ENCODE measurements around the gene NRP1.

The NRP1 gene

GRCh38 chr10:33267708-33268107 lies 66.8 kb downstream of the NRP1 start:
- in situ Hi-C loops (cut with HindIII; ENCODE audit: low sequenced_read_pairs): no loop called here

- in situ Hi-C loops (cut with HindIII; ENCODE audit: low sequenced_read_pairs): no loop called here
Observed at GRCh38 chr10:33265621-33266020, 68.8 kb downstream of the NRP1 start.

GRCh38 chr10:33263453-33263852 lies 71.0 kb downstream of the NRP1 start:
- in situ Hi-C loops (cut with HindIII; ENCODE audit: low sequenced_read_pairs): no loop called here

GRCh38 chr10:33262871-33263270 lies 71.6 kb downstream of the NRP1 start:
- in situ Hi-C loops (cut with HindIII; ENCODE audit: low sequenced_read_pairs): no loop called here

- in situ Hi-C loops (cut with HindIII; ENCODE audit: low sequenced_read_pairs): no loop called here
Observed at GRCh38 chr10:33260403-33261149, 73.9 kb downstream of the NRP1 start.

DNA sequence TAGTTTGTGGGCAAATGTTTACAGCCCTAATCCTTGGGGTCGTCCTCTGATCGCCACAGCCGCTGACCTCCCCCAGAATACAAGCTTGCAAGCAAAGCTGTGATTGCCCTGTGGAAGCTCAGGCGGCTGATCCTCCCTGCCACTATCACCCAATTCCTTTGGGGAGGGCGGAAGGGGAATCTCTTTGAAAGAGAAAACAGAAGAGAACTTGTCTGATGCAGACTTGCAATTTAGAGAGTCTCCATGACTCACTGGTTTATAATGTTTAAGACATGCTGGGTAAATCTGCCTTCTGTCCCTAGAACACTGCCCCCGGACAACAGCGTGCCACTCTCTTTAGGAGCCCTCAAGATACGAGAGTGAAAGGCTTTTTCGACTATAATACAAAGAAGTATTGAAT lies 75.5 kb downstream of the NRP1 start:
- in situ Hi-C loops (cut with HindIII; ENCODE audit: low sequenced_read_pairs): no loop called here

GRCh38 chr10:33257439-33258080 lies 76.9 kb downstream of the NRP1 start:
- in situ Hi-C loops (cut with HindIII; ENCODE audit: low sequenced_read_pairs): no loop called here

DNA sequence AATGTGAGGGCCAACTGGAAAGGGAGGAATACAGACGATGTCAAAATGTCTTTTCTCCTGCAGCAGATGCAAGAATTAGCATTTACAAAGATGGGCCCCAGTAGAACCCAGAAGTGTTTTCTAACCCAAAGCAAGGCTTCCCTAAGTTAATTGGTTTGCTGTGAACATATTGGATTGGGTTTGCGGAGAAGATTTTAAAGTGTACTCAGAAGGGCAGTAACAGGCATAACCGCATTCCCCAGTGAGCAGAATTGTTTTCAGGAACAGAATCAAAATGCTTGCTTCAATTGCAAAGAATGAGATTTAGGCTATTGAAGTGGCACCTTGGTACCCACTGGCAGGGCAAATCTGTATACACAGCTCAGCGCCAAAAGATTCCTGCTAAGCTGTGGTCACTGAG lies 78.0 kb downstream of the NRP1 start:
- in situ Hi-C loops (cut with HindIII; ENCODE audit: low sequenced_read_pairs): no loop called here

GRCh38 chr10:33254556-33255160 lies 79.8 kb downstream of the NRP1 start:
- in situ Hi-C loops (cut with HindIII; ENCODE audit: low sequenced_read_pairs): no loop called here

DNA sequence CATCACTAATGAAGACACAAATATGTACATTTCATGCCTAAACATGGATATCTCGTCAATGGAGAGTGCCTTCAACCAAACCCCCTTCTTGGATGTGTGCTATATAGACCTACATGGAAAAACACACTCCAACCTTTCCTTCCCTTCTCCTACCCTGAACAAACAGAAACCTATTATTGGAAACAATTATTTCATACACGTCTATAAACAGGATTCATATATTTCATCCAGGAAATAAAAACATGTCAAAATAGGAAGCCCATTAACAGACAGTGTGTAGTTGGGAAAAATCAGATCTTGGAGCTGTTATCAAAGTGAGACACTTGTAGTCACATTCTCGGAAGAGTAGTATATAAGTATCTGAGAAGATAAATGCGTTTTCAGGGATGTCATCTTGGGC lies 81.1 kb downstream of the NRP1 start:
- in situ Hi-C loops (cut with HindIII; ENCODE audit: low sequenced_read_pairs): no loop called here

GRCh38 chr10:33252794-33253203 lies 81.7 kb downstream of the NRP1 start:
- in situ Hi-C loops (cut with HindIII; ENCODE audit: low sequenced_read_pairs): no loop called here

GRCh38 chr10:33252324-33252723 lies 82.1 kb downstream of the NRP1 start:
- in situ Hi-C loops (cut with HindIII; ENCODE audit: low sequenced_read_pairs): no loop called here

DNA sequence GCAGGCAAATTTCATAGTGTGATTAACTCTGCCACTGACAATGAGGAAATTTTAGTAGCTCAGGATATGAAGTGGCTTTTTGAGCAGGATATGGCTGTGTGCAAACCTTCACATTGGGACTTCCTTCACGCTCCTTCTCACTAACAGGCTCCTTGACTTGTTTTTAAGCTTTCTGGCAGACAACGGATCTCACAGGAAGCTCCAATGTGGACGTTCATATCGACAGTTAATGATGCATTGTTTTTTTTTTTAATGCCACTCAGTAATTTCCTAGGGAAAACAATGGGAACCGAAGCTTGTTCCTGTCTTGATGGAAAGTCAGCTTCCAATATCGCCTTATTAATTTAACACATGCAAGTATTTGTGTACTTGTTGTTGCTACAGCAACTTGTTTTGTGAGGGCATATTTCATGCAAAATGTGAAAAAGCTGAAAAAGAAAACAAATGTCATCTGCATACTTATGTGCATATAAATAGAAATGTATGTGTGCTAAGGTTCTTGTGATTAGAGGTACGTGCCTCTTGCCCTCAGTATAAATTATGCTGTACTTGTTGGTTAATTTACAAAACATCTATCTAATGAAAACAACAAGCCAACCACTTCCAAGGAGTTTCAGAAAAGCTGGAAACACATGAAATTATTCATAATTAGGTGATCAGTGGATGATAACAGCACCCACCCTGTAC lies 84.7 kb downstream of the NRP1 start:
- in situ Hi-C loops (cut with HindIII; ENCODE audit: low sequenced_read_pairs): no loop called here

GRCh38 chr10:33249137-33249536 lies 85.3 kb downstream of the NRP1 start:
- in situ Hi-C loops (cut with HindIII; ENCODE audit: low sequenced_read_pairs): no loop called here

GRCh38 chr10:33248638-33249037 lies 85.8 kb downstream of the NRP1 start:
- in situ Hi-C loops (cut with HindIII; ENCODE audit: low sequenced_read_pairs): no loop called here

DNA sequence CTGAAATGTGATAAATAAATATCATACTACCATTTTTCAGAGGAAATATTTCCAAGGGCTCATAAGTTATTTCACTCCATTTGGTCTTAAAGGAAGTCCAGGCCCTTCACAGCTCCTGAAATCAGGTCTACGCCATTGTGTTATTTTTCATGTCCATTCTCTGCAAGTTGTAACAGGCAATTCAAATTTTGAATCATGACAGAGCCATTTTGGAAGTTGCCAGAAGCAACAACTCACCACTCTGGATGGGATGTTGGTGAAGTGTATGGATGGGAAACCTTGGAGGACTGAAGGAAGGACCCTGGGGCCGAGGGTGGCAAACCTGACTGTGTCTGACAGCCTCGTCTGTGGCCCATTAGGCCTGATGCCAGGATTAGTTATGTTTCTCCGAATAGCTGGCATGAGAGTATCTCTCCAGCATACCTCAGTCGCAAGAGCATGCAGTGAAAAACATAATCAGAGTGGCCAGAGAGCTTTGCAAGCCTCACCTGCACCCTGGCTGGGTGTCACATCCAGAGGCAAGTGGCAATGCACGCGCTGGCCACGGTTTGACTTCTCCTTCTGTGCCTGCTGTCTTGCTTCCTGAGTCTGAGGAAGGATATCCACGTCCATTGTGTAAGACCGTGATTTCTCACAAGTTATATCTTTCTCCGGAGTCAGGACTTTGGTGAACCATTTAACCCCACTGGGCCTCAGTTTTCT lies 87.1 kb downstream of the NRP1 start:
- in situ Hi-C loops (cut with HindIII; ENCODE audit: low sequenced_read_pairs): no loop called here

DNA sequence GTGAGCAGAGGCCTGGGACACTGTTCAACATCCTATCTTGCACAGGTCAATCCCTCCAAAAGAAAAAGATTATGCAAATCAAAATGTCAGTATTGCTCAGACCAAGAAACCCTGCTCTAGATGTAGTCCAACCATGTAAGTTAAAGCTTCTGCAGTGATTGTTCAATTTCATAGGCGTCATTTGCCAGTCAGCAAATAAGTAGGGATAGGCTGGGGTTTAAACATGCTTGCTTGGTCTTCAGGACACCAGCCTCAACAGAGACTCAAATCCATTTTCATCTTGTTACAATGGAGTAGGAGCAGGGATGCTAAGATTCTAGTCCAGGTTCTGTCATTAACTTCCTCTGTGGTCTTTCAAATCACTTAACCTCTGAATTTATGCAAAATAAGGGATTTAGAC lies 89.1 kb downstream of the NRP1 start:
- in situ Hi-C loops (cut with HindIII; ENCODE audit: low sequenced_read_pairs): no loop called here

DNA sequence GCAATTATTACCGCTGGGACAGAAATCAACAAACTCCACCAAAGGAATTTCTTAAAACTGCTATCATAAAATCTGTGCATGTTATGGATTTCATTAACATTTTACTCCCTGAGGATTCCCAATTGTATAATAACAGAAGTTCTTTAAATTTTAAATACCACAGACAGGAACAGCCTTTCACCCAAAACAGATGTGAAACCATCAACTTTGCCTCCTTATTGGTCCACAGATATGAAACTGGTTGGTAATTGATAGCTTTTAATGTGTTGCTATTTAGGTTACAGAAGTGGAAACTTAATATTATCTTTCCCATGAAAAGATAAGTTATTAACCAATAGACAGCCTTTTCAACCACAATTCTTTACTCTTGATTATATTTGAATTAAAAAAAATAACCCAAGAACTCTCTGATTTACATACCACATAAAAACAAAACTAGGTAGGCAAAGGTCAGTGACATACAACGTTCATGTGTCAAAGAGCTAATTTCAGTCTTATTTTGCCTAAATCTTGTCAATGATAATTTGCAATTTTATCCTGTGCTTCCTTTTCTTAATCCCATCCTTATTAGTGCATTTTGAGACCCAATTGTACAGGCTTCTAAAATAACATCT lies 90.0 kb downstream of the NRP1 start:
- in situ Hi-C loops (cut with HindIII; ENCODE audit: low sequenced_read_pairs): no loop called here

GRCh38 chr10:33243703-33244102 lies 90.8 kb downstream of the NRP1 start:
- in situ Hi-C loops (cut with HindIII; ENCODE audit: low sequenced_read_pairs): no loop called here

- in situ Hi-C loops (cut with HindIII; ENCODE audit: low sequenced_read_pairs): no loop called here
Observed at GRCh38 chr10:33242931-33243330, 91.5 kb downstream of the NRP1 start.

- in situ Hi-C loops (cut with HindIII; ENCODE audit: low sequenced_read_pairs): no loop called here
Observed at GRCh38 chr10:33241351-33241750, 93.1 kb downstream of the NRP1 start.
